GM12873 (cell line): ENCODE results near the gene ENOX2.

Experiments
- TF ChIP-seq, protein P1 (sequence below): IDR thresholded peaks from 2 replicates; pipeline ENCODE4 v1.5.1; 2012; ENCODE audit warnings: low read depth, mild to moderate bottlenecking, moderate library complexity, low read length, control low read depth; ENCODE audit not compliant: insufficient read depth; ENCODE audit errors: missing control alignments

The ENOX2 gene

DNA sequence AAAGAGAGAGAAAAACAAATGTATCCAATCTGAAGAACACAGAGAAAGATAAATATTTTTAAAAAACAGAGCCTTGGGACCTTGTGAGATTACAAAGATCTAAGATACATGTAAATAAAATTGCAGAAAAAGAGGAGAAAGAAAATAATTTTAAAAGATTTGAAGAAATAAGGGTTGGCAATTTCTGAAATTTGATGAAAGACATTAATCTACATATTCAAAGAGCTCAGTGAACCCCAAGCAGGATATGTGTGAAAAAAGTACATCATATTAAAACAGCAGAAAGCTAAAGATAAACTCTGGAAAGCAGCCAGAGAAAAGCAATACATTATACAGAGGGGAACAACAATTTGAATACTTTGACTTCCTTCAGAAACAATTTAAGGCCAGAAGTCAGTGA, 244.7 kb downstream of the ENOX2 start:
- TF ChIP-seq, protein P1, sequence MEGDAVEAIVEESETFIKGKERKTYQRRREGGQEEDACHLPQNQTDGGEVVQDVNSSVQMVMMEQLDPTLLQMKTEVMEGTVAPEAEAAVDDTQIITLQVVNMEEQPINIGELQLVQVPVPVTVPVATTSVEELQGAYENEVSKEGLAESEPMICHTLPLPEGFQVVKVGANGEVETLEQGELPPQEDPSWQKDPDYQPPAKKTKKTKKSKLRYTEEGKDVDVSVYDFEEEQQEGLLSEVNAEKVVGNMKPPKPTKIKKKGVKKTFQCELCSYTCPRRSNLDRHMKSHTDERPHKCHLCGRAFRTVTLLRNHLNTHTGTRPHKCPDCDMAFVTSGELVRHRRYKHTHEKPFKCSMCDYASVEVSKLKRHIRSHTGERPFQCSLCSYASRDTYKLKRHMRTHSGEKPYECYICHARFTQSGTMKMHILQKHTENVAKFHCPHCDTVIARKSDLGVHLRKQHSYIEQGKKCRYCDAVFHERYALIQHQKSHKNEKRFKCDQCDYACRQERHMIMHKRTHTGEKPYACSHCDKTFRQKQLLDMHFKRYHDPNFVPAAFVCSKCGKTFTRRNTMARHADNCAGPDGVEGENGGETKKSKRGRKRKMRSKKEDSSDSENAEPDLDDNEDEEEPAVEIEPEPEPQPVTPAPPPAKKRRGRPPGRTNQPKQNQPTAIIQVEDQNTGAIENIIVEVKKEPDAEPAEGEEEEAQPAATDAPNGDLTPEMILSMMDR = no peak

DNA sequence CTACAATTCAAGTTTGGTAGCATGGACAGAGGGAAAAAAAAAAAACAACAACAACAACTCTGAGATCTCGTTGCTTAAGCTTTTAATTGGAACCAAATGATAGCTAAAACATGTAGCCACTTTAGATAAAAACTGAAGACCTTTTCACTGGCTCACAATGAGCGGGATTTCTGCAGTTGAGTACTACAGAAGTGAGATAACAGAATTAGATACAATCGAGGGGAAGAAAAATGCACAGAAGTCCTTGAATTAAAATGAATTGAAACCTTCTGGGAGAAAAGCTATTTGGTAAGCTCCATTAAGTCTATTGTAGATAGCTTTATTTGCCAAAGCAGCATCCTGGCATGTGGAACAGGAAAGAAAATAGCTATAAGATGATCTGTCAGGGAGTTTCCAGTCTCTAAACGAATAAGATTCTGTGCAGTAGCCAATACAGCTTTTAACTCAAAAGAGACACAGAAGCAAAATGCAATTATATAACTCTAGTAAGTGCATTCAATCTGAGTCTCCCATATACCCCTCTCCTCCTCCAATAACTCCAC, 248.5 kb downstream of the ENOX2 start:
- TF ChIP-seq, protein P1 = no peak

DNA sequence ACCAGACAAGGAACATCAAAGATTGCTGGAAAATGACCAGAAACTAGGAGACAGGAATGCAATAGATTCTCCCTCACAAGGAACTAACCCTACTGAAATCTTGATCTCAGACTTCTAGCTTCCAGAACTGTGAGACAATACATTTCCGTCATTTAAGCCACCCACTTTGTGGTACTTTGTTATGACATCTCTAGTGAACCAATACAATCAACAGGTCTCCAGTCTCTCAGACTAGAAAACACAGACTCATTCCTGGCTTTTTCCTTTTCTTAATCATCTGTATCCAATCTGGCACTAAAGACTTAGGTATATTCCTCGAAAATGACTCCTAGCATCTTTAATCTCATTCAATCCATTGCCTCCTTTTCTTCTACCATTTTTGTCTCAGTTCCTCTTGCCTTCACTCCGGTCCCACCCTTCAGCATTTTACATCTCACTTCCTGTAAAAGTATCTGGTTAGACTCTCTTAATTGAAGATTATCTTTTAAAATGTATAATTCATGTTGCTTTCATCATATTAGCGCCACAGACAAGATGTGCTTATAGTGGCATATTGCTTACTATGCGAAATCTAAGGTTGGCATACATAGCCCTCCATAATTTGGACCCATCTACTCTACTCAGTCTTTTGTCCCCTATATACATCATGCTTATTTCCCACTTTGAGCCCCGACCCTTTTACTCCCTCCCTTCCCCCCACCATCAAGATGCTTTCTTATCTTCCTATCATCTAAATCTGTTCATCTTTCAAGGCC, 250.0 kb downstream of the ENOX2 start:
- TF ChIP-seq, protein P1 = no peak

DNA sequence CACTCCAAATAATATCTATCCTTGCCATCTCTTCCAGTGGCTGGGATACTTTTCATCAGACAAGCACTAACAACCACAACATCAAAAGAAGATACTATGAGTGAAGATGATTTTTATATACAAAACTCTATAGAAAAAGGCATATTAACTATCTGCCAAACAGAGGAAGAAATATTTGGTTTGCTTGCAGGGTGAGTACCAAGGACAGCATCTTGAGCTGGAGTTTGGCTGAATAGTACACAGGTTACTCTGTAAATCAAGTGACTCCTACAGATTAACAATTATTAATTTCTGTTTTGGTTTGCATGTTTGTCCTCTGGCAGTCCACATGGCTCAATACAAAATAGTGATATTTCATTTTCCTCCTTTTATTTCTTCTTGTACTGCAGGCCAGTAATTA, 253.3 kb downstream of the ENOX2 start:
- TF ChIP-seq, protein P1 = no peak

DNA sequence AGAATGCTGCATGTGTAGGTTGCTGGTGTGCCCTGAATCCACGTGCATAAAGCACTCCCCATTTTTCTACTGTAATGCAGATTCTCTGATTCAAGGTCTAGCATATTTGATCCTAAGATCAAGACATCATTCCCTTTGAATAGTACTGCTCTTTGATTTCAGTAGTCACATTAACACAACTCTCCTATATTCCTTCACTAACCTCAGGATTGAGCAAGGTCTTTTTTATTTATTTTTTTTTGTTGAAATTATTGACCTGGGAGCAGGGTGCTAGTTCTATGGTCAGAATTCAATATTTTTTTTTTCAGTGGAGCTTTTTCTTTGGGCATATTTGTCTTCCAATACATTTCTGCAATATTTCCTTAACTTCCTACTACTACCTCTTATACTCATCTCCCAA, 255.5 kb downstream of the ENOX2 start:
- TF ChIP-seq, protein P1 = no peak

DNA sequence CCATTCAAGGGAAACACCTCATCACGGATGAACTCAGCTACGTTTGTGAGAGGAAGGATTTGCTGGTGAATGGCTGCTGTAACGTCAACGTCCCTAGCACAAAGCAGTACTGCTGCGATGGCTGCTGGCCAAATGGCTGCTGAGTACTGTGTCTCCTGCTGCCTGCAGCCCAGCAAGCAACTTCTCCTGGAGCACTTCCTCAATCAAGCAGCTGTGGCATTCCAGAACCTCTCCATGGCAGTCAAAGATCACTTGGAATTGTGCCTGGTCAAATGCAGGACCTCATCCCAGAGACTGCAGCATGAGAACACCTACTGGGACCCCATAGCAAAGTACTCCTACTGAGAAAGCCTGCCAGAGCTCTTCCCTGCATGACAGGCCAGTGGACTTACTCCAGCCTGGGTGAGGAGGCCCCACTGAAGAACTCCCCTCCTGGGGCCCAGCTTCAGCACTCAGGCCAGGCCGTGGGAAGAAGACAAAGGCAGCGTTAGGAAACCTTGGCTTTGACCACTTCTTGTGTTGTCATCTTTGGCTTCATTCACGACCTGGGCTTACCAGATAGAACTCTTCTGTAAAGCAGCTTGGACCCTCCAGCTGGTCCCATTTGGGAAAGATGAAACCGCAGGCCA, 256.9 kb downstream of the ENOX2 start:
- TF ChIP-seq, protein P1 = no peak

DNA sequence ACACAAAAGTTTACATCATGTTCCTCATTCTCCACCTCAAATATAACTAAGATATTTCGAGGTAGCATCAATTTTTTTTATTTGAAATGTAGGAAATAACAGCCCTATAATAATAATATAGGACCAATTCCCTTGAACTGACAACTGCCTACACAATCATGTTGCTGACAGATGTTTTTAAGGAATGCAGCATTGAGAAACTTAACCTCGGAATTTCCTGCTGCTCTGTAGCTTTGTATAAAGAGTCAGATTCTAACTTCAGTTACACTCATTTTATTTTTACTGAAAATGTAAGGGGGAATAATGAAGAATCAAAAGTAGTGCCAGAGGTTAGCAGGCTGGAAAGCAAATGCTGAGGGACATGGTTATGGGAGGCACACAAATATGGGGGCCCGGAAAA, 265.4 kb downstream of the ENOX2 start:
- TF ChIP-seq, protein P1 = no peak
